Esophagus muscularis mucosa (tissue), 4 donors: Measurements from ENCODE around the gene PAK4. TPM values are rescaled to one million over a fixed set of nuclear protein-coding genes. Genes with fewer than 3 reads are reported as not detected.

Experiments
- DNase-seq: peaks from one replicate; pipeline ENCODE4 v3.0.0-alpha.2; 2017; ENCODE audit errors: extremely low spot score
- H3K27ac ChIP-seq, 4 donors: fragments of 200-600 bp; sonication (generic); replicated peaks in 1 of 4; 1 replicate in 3 of 4; 2 replicates in 1 of 4; pipeline ENCODE4 v1.5.1; 2016 to 2019; ENCODE audit warnings: mild to moderate bottlenecking in 1 of 4
- H3K27me3 ChIP-seq, 4 donors: fragments of 200-600 bp; sonication (generic); one replicate each; pipeline versions ENCODE4 v1.5.1 to v1.6.0; 2016 to 2019
- H3K36me3 ChIP-seq, 4 donors: fragments of 200-600 bp; sonication (generic); one replicate each; pipeline ENCODE4 v1.5.1; 2016 to 2019
- H3K4me1 ChIP-seq, 4 donors: fragments of 200-600 bp; sonication (generic); one replicate each; pipeline ENCODE4 v1.5.1; 2016 to 2019
- H3K4me3 ChIP-seq, 4 donors: fragments of 200-600 bp; sonication (generic); 1 replicate in 2 of 4; 2 replicates in 2 of 4; pipeline ENCODE4 v1.5.1; 2016 to 2019; ENCODE audit warnings: mild to moderate bottlenecking in 4 of 4, moderate library complexity in 1 of 4
- H3K9me3 ChIP-seq, 4 donors: fragments of 200-600 bp; sonication (generic); 1 replicate in 3 of 4; 2 replicates in 1 of 4; pipeline ENCODE4 v1.5.1; 2016 to 2019
- EP300 ChIP-seq: sonication (generic); formaldehyde crosslinking; IDR thresholded peaks from one replicate; pipeline ENCODE4 v1.6.1; 2017; ENCODE audit warnings: antibody characterized with exemption
- POLR2A ChIP-seq: fragments of 450-650 bp; IDR thresholded peaks from one replicate; pipeline ENCODE4 v1.6.1; 2017; ENCODE audit warnings: antibody characterized with exemption, moderate library complexity, mild to moderate bottlenecking, low read depth
- POLR2AphosphoS5 ChIP-seq, 2 donors: sonication (generic); formaldehyde crosslinking; IDR thresholded peaks; one replicate each; pipeline ENCODE4 v1.6.1; 2017; ENCODE audit warnings: antibody characterized with exemption in 2 of 2
- WGBS: methylation state at CpG from one replicate; pipeline ENCODE4 v1.1.5; 2018; 5-methylcytosine and 5-hydroxymethylcytosine counted together
- intact Hi-C: fragments of 100-400 bp; cut with DNase I; formaldehyde crosslinking; loops from one replicate; pipeline ENCODE4 v1.15.1; 2023
- total RNA-seq, 4 donors: library from RNA; depleted of rRNA; stranded (reverse); fragments of >200 nt; gene quantifications; one replicate each; pipeline versions ENCODE4 v1.1.0 to v1.2.1, GENCODE V29; 2016
- TF ChIP-seq, protein P1 (sequence below), 3 experiments: fragments of 200-600 bp in 2 of 3; fragments of 450-650 bp in 1 of 3; sonication (generic) in 2 of 3; IDR thresholded peaks; one replicate each; pipeline ENCODE4 v1.5.1; 2017 to 2019; ENCODE audit warnings: antibody characterized with exemption in 3 of 3, mild to moderate bottlenecking in 2 of 3, moderate library complexity in 1 of 3

The PAK4 gene
- total RNA-seq, 4 donors from 2014 or later: 8.3 to 18.4 (median 11.0) TPM

DNA sequence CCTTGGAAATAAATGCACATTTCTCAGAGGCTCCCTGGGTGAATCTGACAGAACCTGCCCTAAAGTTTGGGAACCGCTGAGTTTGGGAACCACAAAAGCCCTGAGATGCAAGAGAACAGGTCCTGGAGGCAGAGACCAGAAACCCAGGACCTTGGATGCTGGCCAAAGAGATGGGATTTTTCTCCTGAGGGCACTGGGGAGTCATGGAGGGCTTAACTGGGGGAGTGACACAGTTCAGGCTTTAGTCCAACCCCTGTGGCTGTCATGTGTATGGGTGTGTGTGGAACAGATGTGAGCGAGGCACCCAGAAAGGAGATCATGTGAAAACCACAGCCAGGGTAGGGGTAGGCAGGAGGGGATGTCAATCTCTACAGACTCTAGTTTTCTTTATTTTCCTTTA lies 67.3 kb downstream of the PAK4 start:
- Histone ChIP-seq H3K9me3 (no peaks in the 10 kb centered on the region), H3K27me3 (peaks cover 0 to 54% (median 28%) of the 10 kb centered on the region in 4 donors), H3K4me1 (peaks cover 4 to 8% (median 6%) of the 10 kb centered on the region in 4 donors), H3K4me3 (no peak overlapping the region), H3K27ac (no peak overlapping the region), H3K36me3 (no peaks in the 10 kb centered on the region)
- 82% methylated on average over 2 of the region's 2 CpGs for WGBS
- DNase-seq: no peak
- no peak for TF ChIP-seq POLR2A
- TF ChIP-seq, protein P1, sequence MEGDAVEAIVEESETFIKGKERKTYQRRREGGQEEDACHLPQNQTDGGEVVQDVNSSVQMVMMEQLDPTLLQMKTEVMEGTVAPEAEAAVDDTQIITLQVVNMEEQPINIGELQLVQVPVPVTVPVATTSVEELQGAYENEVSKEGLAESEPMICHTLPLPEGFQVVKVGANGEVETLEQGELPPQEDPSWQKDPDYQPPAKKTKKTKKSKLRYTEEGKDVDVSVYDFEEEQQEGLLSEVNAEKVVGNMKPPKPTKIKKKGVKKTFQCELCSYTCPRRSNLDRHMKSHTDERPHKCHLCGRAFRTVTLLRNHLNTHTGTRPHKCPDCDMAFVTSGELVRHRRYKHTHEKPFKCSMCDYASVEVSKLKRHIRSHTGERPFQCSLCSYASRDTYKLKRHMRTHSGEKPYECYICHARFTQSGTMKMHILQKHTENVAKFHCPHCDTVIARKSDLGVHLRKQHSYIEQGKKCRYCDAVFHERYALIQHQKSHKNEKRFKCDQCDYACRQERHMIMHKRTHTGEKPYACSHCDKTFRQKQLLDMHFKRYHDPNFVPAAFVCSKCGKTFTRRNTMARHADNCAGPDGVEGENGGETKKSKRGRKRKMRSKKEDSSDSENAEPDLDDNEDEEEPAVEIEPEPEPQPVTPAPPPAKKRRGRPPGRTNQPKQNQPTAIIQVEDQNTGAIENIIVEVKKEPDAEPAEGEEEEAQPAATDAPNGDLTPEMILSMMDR (IDR thresholded peaks at IDR 0.05): no peak
- no peak for TF ChIP-seq EP300
- TF ChIP-seq POLR2AphosphoS5 (IDR thresholded peaks at IDR 0.05): no peak
- intact Hi-C loops: no loop called here

DNA sequence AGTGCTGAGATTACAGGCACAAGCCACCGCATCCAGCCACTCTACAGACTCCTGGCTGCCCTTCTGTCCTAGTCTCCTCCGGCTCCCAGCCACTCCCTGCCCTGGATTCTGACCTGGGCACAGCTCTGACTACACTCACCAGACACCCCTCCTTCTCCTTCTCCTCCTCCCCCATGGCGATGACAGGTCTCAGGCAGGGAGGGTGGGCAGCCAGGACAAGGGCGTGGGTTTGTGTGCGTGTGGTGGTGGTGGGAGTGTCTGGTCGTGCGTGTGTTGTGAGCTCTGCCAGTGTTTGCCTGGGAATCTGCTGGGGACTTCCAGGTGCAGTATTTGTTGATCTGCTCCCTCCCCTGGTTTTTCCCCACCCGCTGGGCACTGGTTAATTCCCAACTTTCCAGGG lies 68.2 kb downstream of the PAK4 start:
- H3K27me3 ChIP-seq: peaks cover 0 to 54% (median 31%) of the 10 kb centered on the region in 4 donors
- 34% methylated on average over 8 of the region's 8 CpGs for WGBS
- intact Hi-C loops: no loop called here

DNA sequence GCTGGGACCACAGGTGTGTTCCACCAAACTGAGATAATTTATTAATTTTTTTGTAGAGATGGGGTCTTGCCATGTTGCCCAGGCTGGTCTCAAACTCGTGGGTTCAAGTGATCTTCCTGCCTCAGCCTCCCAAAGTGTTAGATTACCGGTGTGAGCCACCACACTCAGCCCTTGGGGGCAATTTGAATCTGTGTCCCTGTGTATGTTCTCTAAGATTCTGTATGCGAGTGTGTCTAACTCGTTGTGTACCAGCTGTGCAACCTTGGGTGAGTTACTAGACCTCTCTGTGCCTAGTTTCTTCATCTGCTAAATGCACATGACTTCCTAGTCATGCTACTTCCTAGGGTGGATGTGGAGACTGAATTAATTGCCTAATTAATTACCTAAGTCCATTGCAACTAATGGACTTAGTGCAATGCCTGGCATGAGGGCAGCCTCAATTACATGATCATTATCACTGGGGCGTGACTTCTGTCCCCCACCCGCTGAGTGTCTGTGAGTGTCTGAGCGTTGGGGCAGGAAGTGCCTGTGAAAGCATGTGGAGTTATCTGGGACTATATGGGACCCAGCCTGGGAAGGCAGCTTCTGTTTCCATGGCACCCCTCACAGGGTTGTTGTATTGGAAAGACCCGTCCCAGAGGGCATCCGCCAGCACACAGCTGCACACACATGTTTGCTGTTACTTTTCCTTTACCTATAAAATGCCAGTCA lies 69.4 kb downstream of the PAK4 start:
- Histone ChIP-seq H3K4me1 (peaks cover 4 to 10% (median 9%) of the 10 kb centered on the region in 4 donors), H3K9me3 (no peaks in the 10 kb centered on the region), H3K36me3 (no peaks in the 10 kb centered on the region), H3K4me3 (no peak overlapping the region), H3K27me3 (peaks cover 0 to 59% (median 31%) of the 10 kb centered on the region in 4 donors), H3K27ac (no peak overlapping the region)
- WGBS: 61% methylated on average over 7 of the region's 9 CpGs
- intact Hi-C loops: no loop called here
- TF ChIP-seq POLR2AphosphoS5 (IDR thresholded peaks at IDR 0.05) (no peak), EP300 (no peak), POLR2A (no peak)
- TF ChIP-seq, protein P1 (IDR thresholded peaks at IDR 0.05): no peak
- DNase-seq: no peak

More for the DNA sequence above, 68.2 kb downstream of the PAK4 start:
- Histone ChIP-seq H3K4me3 (no peak overlapping the region), H3K9me3 (no peaks in the 10 kb centered on the region), H3K27ac (no peak overlapping the region), H3K4me1 (peaks cover 4 to 8% (median 6%) of the 10 kb centered on the region in 4 donors), H3K36me3 (no peaks in the 10 kb centered on the region)
- TF ChIP-seq EP300: no peak
- TF ChIP-seq POLR2AphosphoS5 (IDR thresholded peaks at IDR 0.05): no peak
- TF ChIP-seq POLR2A: no peak
- TF ChIP-seq, protein P1 (IDR thresholded peaks at IDR 0.05): no peak
- no peak for DNase-seq

DNA sequence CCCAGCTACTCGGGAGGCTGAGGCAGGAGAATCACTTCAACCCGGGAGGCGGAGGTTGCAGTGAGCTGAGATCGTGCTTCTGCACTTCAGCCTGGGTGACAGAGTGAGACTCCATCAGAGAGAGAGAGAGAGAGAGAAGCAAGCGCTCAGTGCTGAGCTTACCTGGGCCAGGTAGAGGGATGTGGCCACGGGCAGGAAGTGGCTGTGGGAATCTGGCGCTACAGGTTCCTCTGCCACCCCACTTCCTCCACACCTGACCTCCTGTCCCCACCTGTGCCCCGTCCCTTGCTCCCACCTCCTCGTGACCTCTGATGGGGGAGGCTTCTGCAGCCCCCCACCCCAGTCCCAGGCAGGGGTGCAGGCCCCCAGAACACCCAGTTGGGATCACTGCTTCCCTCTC lies 70.2 kb downstream of the PAK4 start:
- H3K27me3 ChIP-seq: peaks cover 0 to 67% (median 31%) of the 10 kb centered on the region in 4 donors
- WGBS: 61% methylated on average over 7 of the region's 9 CpGs
- no peak overlapping the region for H3K27ac ChIP-seq
- TF ChIP-seq POLR2AphosphoS5 (IDR thresholded peaks at IDR 0.05): no peak
- TF ChIP-seq EP300: no peak
- TF ChIP-seq, protein P1 (IDR thresholded peaks at IDR 0.05): no peak
- H3K4me3 ChIP-seq: no peak overlapping the region
- DNase-seq: no peak
- peaks cover 4 to 10% (median 9%) of the 10 kb centered on the region in 4 donors for H3K4me1 ChIP-seq
- no peaks in the 10 kb centered on the region for H3K9me3 ChIP-seq
- no peaks in the 10 kb centered on the region for H3K36me3 ChIP-seq
- intact Hi-C loops: no loop called here

DNA sequence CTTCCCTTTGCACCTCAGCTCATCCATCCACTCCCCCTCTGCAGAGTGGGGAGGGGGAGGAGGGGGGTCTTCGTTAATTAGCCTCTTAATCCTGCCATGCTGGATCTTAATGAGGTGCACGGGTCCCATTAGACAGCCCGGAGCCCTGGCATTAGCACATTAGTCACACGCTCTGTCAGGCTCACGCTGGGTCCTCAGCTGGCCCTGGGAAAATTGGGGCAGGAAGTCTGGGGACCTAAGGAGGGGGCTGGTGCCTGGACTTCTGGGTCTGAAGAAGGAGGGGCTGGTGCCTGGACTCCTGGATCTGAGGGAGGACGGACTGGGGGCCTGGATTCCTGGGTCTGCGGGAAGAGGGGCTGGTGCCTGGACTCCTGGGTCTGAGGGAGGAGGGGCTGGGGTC lies 70.7 kb downstream of the PAK4 start:
- Histone ChIP-seq H3K27ac (no peak overlapping the region), H3K4me1 (peaks cover 4 to 10% (median 9%) of the 10 kb centered on the region in 4 donors), H3K27me3 (peaks cover 0 to 72% (median 31%) of the 10 kb centered on the region in 4 donors), H3K4me3 (no peak overlapping the region), H3K36me3 (no peaks in the 10 kb centered on the region), H3K9me3 (no peaks in the 10 kb centered on the region)
- intact Hi-C loops: no loop called here
- DNase-seq: no peak
- WGBS: 16% methylated on average over 7 of the region's 7 CpGs
- TF ChIP-seq, protein P1 (IDR thresholded peaks at IDR 0.05): no peak
- TF ChIP-seq POLR2AphosphoS5 (IDR thresholded peaks at IDR 0.05) (no peak), EP300 (no peak), POLR2A (no peak)
